Activated CD4-positive, alpha-beta T cell treated with anti-CD3 and anti-CD28 coated beads, Interleukin-2, Interleukin-6, amounts not matched to agents 100 ng/mL and 50 ng/mL, durations not matched to agents 16 hours and 8 hours (primary cell): ENCODE measurements around the gene POP7.
A peak's percentile ranks its signal among the peaks of the same experiment; 100 is the strongest.

Experiments
- DNase-seq: peaks from one replicate; pipeline ENCODE4 v3.0.0-alpha.2; 2020

The POP7 gene

GRCh38 chr7:100726996-100727761, 21.3 kb downstream of the POP7 start:
- no peak for DNase-seq

GRCh38 chr7:100728196-100728595, 22.3 kb downstream of the POP7 start:
- DNase-seq = no peak

GRCh38 chr7:100730136-100730800, 24.3 kb downstream of the POP7 start:
- DNase-seq = no peak

GRCh38 chr7:100731937-100732636, 26.2 kb downstream of the POP7 start:
- DNase-seq = no peak

GRCh38 chr7:100735730-100736129, 29.8 kb downstream of the POP7 start:
- no peak for DNase-seq

GRCh38 chr7:100736671-100737070, 30.8 kb downstream of the POP7 start:
- no peak for DNase-seq

- no peak for DNase-seq
Observed at GRCh38 chr7:100739934-100740333, 34.0 kb downstream of the POP7 start.

GRCh38 chr7:100744605-100745004, 38.7 kb downstream of the POP7 start:
- no peak for DNase-seq

GRCh38 chr7:100745184-100745583, 39.3 kb downstream of the POP7 start:
- peak; percentile 13 for DNase-seq

- no peak for DNase-seq
Observed at GRCh38 chr7:100752994-100753393, 47.1 kb downstream of the POP7 start.

GRCh38 chr7:100753750-100754149, 47.8 kb downstream of the POP7 start:
- no peak for DNase-seq
